GM08714 (cell line): ENCODE data around the gene TSPAN9.

Experiments
- H3K4me3 ChIP-seq: fragments of 200-500 bp; sonication (Bioruptor generic); 2 replicates; pipeline ENCODE4 v1.5.1; 2014; ENCODE audit warnings: mild to moderate bottlenecking, low read length, inconsistent platforms
- ZNF274 ChIP-seq: IDR thresholded peaks from 2 replicates; pipeline ENCODE4 v1.6.1; 2012; ENCODE audit warnings: mild to moderate bottlenecking, low read depth, low read length

Gene TSPAN9

GRCh38 chr12:3223601-3224529, 146.7 kb downstream of the TSPAN9 start:
- no peak for TF ChIP-seq ZNF274
- H3K4me3 ChIP-seq, result no peak overlapping the region

GRCh38 chr12:3224530-3224903, 147.3 kb downstream of the TSPAN9 start:
- no peak overlapping the region for H3K4me3 ChIP-seq
- TF ChIP-seq ZNF274, result no peak

- no peak for TF ChIP-seq ZNF274
- H3K4me3 ChIP-seq, result no peak overlapping the region
These were observed 148.1 kb downstream of the TSPAN9 start for GRCh38 chr12:3225154-3225795.

DNA sequence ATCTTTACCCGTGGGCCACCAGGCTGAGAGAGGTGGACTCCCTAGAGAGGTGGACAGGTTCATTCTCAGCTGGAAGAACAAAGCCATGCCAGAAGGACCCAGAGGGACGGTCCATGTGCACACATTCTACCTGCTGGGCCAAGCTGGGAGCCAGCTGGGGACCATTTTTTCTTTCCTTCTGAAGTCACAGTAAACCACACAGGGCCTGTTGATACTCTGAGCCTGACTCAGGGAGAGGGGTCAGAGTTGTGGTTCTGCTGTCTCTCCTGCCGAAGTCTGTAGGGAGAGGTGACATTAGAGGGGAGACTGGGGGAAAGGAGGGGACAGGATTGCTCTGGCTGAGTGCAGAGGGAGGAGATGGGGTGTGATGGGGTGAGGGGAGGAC, 148.6 kb downstream of the TSPAN9 start:
- no peak for TF ChIP-seq ZNF274
- no peak overlapping the region for H3K4me3 ChIP-seq

DNA sequence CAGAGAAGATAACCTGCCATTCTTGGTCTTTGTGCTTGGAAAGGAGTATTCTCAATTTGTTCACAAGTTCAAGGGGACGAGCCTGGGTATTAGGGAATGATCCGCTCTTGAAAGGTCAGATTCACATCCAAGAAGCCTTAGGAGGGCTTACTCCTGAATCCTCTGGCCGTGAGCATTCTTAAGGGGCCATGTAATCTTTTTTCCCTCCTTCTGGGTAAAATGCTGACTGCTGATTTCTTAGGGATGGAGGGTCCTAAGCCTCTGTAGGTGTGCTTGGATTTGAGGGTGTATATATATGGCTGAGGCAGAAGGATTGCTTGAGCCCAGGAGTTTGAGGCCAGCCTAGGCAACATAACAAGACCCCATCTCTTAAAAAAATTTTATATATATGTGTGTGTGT, 149.1 kb downstream of the TSPAN9 start:
- no peak for TF ChIP-seq ZNF274
- H3K4me3 ChIP-seq, result no peak overlapping the region

- H3K4me3 ChIP-seq, result no peak overlapping the region
- no peak for TF ChIP-seq ZNF274
These were observed 150.1 kb downstream of the TSPAN9 start for GRCh38 chr12:3227076-3227975.

DNA sequence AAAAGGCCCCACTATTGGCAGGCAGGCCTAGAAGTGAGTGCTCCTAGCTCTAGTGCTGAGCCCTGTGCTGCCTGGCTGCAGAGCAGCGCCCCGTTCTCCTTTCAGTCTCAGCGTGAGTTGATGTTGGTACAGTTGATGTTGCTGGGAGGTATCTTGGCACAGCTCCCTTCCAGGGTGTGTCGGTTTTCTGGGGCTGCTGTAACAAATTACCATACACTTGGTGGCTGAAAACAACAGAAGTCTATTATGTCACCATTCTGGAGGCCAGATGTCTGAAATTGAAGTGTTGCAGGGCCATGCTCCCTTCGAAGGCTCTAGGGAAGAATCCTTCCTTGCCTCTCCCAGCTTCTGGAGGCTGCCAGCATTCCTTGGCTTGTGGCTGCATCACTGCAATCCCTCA, 151.4 kb downstream of the TSPAN9 start:
- TF ChIP-seq ZNF274, result no peak
- H3K4me3 ChIP-seq, result no peak overlapping the region

- H3K4me3 ChIP-seq, result no peak overlapping the region
- TF ChIP-seq ZNF274, result no peak
These were observed 152.4 kb downstream of the TSPAN9 start for GRCh38 chr12:3229577-3229976.

DNA sequence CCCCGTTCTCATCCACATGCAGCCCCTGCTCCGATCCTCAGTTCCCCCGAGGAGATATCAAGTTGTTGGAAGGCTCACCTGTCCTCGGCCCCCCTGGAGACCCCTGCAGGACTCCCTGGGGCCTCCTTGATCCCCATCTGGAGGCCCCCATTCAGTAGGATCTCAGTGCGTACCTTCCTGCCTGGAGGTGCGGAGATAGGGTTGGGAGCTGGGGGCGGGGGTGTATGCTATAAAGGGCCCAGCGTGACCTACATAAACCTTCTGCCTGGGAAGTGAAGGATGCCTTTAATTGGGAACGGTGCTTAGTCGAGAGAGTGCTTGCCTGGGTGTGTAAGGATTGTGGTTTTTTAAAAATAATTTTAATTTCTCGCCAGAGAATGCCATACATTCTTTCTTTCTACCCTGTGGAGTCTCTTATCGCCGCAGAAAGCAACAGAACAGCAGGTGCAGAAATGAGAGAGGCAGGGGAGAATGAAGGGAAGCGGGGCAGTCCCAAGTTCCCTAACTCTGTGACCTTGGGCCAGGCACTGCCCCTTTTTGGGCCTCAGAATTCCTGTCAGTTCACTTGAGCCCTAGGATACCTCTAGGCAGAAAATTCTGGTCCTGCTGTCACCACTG, 153.7 kb downstream of the TSPAN9 start:
- TF ChIP-seq ZNF274, result no peak
- H3K4me3 ChIP-seq, result no peak overlapping the region

DNA sequence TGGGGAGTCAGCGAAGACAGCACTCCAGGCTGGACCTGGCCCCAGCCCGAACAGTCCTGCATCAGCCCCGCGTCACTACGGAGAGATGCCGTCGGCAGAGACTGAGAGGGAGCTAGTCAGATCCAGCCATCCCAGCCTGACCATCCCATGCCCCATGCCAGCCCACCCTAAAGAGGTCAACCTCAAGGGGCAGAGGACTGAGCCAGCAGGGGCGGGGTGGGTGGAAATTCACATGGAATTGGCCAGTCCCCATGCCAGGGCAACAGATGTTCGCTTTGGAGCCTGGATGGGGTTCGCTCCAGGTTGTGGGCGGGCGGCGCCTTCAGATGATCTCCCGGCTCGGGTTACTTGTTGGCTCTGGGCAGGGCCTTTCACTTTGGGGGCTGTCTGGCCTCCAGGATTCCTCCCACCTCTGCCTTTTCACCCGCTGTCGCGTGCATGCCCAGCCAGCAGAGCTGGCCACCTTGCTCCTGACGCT, 154.3 kb downstream of the TSPAN9 start:
- TF ChIP-seq ZNF274, result no peak
- no peak overlapping the region for H3K4me3 ChIP-seq

- no peak overlapping the region for H3K4me3 ChIP-seq
- TF ChIP-seq ZNF274, result no peak
These were observed 156.6 kb downstream of the TSPAN9 start for GRCh38 chr12:3233797-3234196.

DNA sequence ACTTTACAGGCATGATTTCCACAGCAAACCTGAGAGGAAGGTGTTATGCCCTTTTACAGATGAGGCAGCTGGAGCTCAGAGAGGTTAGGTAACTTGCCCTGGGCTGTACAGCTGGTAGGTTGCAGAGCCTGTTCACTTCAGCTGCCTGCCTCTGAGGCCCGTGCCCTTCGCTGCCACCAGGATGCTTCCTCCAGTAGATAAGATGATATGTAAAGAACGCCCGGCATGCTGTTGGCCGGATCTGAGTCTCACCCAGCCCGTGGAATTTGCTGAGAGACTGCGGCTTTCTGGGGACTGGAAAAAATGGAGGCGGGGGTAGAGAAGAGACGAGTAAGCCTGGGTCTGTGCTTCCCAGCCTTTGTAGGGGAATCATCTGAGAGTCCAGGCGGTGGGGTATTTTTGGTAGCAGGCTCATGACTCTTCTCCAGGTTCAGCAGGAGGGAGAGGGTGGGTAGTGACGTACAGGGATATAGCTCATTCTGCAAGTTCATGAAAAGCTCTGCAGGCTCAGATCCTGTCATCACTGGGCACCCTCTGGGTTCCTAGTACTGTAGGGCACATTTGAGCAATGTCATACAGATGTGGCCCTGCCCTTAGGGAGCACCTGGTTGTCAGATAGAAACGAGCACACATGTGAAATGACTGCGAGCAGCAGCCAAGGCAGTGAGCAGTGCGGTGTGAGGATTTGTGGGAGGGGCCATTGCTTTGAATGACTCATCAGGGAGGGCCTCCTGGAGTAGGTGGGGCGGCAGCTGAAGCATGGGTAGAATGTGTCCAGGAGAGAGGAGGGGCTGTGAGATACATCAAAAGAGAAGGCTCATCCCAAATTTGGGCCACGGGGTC, 159.4 kb downstream of the TSPAN9 start:
- no peak overlapping the region for H3K4me3 ChIP-seq
- TF ChIP-seq ZNF274, result no peak

DNA sequence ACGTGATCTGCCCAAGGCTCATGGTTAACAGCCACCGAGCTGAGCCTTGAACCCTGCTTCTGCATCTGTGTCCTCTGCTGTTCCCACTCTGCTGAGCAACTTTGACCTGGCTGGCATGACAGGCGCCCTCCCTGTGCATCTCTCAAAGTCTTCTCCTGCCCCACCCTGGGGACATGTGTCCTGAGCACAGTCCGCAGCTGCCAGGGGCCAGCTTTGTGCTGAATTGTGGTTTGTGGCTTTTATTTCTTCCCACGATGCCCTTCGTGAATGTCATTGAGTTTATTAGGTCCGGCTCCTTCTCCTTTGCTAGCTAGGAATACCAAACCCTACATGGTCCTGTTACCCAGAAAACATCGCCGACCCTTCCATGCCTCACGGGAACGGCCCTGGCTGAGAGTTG, 161.0 kb downstream of the TSPAN9 start:
- no peak for TF ChIP-seq ZNF274
- H3K4me3 ChIP-seq, result no peak overlapping the region
